WI38 (cell line): Measurements from ENCODE around the gene ABCA12.

Experiments used
- H3K4me3 ChIP-seq: 2 replicates; pipeline ENCODE4 v1.5.1; 2011; ENCODE audit warnings: low read depth, mild to moderate bottlenecking, control low read depth, low read length
- CTCF ChIP-seq: IDR thresholded peaks from 2 replicates; pipeline ENCODE4 v1.5.1; 2012; ENCODE audit warnings: low read depth, mild to moderate bottlenecking, control low read depth, low read length

The ABCA12 gene

GRCh38 chr2:214987261-214987660, 151.2 kb downstream of the ABCA12 start:
- TF ChIP-seq CTCF: no peak
- no peak overlapping the region for H3K4me3 ChIP-seq

GRCh38 chr2:214985619-214986018, 152.8 kb downstream of the ABCA12 start:
- TF ChIP-seq CTCF: no peak
- H3K4me3 ChIP-seq: no peak overlapping the region

- no peak overlapping the region for H3K4me3 ChIP-seq
- TF ChIP-seq CTCF: no peak
These were observed 172.0 kb downstream of the ABCA12 start for GRCh38 chr2:214966420-214966819.

GRCh38 chr2:214960677-214961076, 177.7 kb downstream of the ABCA12 start:
- H3K4me3 ChIP-seq: no peak overlapping the region
- TF ChIP-seq CTCF: no peak

GRCh38 chr2:214946949-214947348, 191.5 kb downstream of the ABCA12 start:
- TF ChIP-seq CTCF: no peak
- H3K4me3 ChIP-seq: no peak overlapping the region

GRCh38 chr2:214934006-214934405, 204.4 kb downstream of the ABCA12 start:
- no peak overlapping the region for H3K4me3 ChIP-seq
- no peak for TF ChIP-seq CTCF

- no peak for TF ChIP-seq CTCF
- H3K4me3 ChIP-seq: no peak overlapping the region
These were observed 233.8 kb downstream of the ABCA12 start for GRCh38 chr2:214904634-214905033.

GRCh38 chr2:214904176-214904575, 234.2 kb downstream of the ABCA12 start:
- H3K4me3 ChIP-seq: no peak overlapping the region
- TF ChIP-seq CTCF: no peak
